ENCODE measurements around the gene CDX2. TPM values are rescaled to one million over a fixed set of nuclear protein-coding genes. Genes with fewer than 3 reads are reported as not detected.
"Not testable (repeated sequence)": the region's sequence is repeated elsewhere in the genome, so short reads cannot be mapped to it uniquely, and the experiment has no call there.

CDX2 gene
- total RNA-seq, 2 donors from 2014 or later, result 0.09 to 0.34 TPM

DNA sequence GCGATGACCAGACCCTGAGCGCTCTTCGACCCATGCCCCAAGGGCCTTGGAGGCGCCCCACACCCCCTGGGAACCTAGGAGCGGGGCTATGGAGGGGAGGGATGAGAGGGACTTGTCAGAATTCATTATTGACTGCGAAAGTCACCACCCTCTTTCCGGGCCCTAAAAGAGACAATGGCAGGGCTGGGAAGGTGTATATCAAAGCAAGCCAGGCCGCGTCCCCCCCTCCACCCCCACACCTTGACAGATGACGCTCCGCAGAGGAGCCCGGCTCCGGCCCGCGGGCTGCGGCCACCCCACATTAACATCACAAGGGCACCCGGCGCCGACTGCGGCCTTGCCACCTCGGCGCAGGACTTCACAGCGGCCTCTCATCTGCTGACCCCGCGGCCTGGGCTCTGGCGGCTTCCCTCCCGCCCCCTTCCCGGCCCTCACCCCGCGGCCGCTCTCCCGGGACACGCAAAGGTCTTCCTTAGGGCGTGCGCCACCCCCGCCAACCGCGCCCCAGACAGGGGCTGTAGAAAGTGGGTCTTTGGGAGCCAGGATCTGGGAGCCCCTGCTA, 2.4 kb downstream of the CDX2 start:
- peak overlapping the region in 1 of 2 donors; percentile 12 for H3K27ac ChIP-seq
- no peak for TF ChIP-seq POLR2A (IDR thresholded peaks at IDR 0.05)
- TF ChIP-seq, protein P1, sequence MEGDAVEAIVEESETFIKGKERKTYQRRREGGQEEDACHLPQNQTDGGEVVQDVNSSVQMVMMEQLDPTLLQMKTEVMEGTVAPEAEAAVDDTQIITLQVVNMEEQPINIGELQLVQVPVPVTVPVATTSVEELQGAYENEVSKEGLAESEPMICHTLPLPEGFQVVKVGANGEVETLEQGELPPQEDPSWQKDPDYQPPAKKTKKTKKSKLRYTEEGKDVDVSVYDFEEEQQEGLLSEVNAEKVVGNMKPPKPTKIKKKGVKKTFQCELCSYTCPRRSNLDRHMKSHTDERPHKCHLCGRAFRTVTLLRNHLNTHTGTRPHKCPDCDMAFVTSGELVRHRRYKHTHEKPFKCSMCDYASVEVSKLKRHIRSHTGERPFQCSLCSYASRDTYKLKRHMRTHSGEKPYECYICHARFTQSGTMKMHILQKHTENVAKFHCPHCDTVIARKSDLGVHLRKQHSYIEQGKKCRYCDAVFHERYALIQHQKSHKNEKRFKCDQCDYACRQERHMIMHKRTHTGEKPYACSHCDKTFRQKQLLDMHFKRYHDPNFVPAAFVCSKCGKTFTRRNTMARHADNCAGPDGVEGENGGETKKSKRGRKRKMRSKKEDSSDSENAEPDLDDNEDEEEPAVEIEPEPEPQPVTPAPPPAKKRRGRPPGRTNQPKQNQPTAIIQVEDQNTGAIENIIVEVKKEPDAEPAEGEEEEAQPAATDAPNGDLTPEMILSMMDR (IDR thresholded peaks at IDR 0.05), result no peak
- TF ChIP-seq POLR2AphosphoS5 (IDR thresholded peaks at IDR 0.05), result no peak
- H3K36me3 ChIP-seq, result no peaks in the 10 kb centered on the region
- H3K9me3 ChIP-seq, result no peaks in the 10 kb centered on the region
- peaks cover 9% of the 10 kb centered on the region for H3K4me1 ChIP-seq (replicated peaks)
- peaks cover 36% of the 10 kb centered on the region for H3K27me3 ChIP-seq (replicated peaks; ENCODE audit: insufficient read depth)
- 8% methylated on average over 29 of the region's 38 CpGs for WGBS
- peak overlapping the region in 1 of 2 donors; percentile 14 for H3K4me3 ChIP-seq
- DNase-seq (ENCODE audit: low spot score), result no peak
- intact Hi-C loops (cut with DNase I), result no loop called here

DNA sequence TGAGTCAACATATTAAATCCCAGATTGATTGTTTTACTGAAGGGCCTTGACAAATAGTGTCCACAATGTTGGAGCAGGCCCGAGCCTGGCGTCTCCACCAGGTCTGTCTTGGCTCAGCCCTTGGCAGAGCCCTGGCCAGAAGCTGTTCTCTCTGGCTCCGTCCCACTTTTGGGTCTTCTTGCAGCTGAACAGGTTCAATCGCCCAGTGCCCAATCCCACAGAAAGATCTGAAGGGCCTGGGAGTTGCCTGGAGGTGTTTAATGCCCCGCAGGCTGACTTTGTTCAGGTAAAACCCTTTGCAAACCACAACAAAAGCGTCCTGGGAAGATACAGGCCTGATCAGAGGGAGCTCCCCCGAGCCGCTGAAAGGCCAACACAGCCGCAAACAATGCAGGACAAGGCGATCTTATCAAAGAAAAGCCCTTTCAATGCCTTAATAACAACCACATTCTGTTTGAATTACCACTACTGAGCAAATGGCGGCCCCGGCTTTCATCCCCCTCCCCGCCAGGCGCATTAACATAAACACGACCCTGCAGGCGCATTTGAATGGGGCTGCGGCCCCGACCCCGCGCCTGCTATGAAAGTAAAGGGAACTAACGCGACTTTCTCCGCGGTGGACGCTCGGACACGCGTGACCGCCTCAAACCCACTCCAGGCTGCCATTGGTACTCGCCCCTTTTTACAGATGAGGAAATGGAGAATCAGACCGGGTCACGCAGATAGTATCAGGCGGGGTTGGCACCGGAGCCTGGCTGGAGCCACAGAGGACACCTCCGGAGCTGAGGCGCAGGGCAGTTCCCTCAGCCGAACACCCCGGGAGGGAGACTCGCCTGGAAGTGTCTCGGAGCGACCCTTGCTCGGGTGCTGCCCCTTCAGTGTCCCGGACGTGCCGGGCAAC, 3.1 kb downstream of the CDX2 start:
- Histone ChIP-seq H3K27ac (peak overlapping the region in 1 of 2 donors; percentile 12), H3K4me3 (peak overlapping the region in 1 of 2 donors; percentile 14), H3K4me1 (replicated peaks) (peaks cover 9% of the 10 kb centered on the region), H3K9me3 (no peaks in the 10 kb centered on the region), H3K36me3 (no peaks in the 10 kb centered on the region), H3K27me3 (replicated peaks; ENCODE audit: insufficient read depth) (peaks cover 32% of the 10 kb centered on the region)
- peak; percentile 79 for DNase-seq (ENCODE audit: low spot score)
- 5% methylated on average over 45 of the region's 45 CpGs for WGBS
- intact Hi-C loops (cut with DNase I), result no loop called here
- TF ChIP-seq POLR2AphosphoS5 (IDR thresholded peaks at IDR 0.05) (peak; percentile 67), POLR2A (IDR thresholded peaks at IDR 0.05) (no peak)

DNA sequence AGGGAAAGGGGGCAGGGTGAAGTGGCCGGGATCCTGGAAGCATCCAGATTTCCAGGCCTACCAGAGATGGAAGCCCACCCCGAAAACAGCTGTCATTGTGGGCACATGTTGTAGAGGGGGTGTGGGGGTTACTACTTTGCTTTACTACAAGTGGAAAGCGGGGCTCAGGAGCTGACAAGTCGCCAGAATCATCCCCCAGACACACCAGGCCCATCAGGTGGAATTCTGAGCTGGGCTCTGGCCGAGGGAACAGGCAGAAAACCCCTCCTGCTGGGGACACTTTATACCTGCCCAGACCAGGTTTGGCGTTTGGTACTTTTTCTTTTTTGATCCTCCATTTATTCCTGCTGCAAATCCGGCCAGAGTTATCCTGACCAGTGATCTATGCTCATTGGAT, 3.8 kb downstream of the CDX2 start:
- intact Hi-C loops (cut with DNase I), result no loop called here
- Histone ChIP-seq H3K27ac (peak overlapping the region in 1 of 2 donors; percentile 12), H3K4me3 (no peak overlapping the region), H3K9me3 (no peaks in the 10 kb centered on the region), H3K36me3 (no peaks in the 10 kb centered on the region), H3K4me1 (replicated peaks) (peaks cover 10% of the 10 kb centered on the region), H3K27me3 (replicated peaks; ENCODE audit: insufficient read depth) (peaks cover 26% of the 10 kb centered on the region)
- DNase-seq (ENCODE audit: low spot score), result no peak
- WGBS, result 40% methylated on average over 7 of the region's 7 CpGs
- TF ChIP-seq POLR2AphosphoS5 (IDR thresholded peaks at IDR 0.05), result no peak
- no peak for TF ChIP-seq POLR2A (IDR thresholded peaks at IDR 0.05)
- TF ChIP-seq, protein P1 (IDR thresholded peaks at IDR 0.05), result no peak

DNA sequence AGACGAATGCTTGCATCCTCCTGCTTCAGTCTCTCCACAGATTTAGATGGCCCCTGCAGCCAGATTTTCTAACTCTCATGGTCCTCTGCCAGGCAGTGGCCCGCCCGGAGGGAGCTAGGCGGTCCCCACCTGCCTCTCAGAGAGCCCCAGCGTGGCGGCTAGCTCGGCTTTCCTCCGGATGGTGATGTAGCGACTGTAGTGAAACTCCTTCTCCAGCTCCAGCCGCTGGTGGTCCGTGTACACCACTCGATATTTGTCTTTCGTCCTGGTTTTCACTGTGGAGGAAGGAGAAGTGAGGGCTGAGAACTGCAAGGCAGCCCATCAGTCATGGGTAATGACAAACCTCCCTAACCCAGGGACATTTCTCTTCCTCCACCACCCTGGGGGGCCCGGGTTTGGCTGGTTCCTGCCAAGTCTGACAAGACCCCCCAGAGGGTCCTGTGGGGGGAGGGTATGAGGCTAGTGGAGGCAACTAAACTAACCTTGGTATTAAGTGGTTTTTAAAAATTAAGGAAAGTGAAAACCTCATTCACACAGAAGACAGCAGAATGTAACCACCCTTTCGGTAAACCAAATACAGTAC, 4.3 kb downstream of the CDX2 start:
- TF ChIP-seq POLR2AphosphoS5 (IDR thresholded peaks at IDR 0.05), result no peak
- TF ChIP-seq POLR2A (IDR thresholded peaks at IDR 0.05), result no peak
- TF ChIP-seq, protein P1 (IDR thresholded peaks at IDR 0.05), result no peak
- WGBS, result 33% methylated on average over 15 of the region's 15 CpGs
- Histone ChIP-seq H3K27me3 (replicated peaks; ENCODE audit: insufficient read depth) (peaks cover 22% of the 10 kb centered on the region), H3K4me1 (replicated peaks) (peaks cover 12% of the 10 kb centered on the region), H3K4me3 (no peak overlapping the region), H3K36me3 (no peaks in the 10 kb centered on the region), H3K27ac (no peak overlapping the region), H3K9me3 (no peaks in the 10 kb centered on the region)
- DNase-seq (ENCODE audit: low spot score), result no peak
- intact Hi-C loops (cut with DNase I), result no loop called here

DNA sequence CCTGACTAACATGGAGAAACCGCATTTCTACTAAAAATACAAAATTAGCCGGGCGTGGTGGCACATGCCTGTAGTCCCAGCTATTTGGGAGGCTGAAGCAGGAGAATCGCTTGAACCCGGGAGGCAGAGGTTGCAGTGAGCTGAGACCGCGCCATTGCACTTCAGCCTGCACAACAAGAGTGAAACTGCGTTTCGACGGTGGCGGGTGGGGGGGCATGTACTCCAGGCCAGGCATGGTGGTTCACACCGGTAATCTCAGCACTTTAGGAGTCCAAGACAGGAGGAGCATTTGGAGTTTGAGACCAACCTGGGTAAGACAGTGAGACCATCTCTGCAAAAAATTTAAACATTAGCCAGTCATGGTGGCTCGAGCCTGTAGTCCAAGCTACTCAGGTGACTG, 4.9 kb downstream of the CDX2 start:
- intact Hi-C loops (cut with DNase I); H3K9me3 ChIP-seq; H3K27ac ChIP-seq; DNase-seq (ENCODE audit: low spot score); H3K36me3 ChIP-seq; H3K4me3 ChIP-seq: not testable (repeated sequence)
- 77% methylated on average over 13 of the region's 13 CpGs for WGBS
- Histone ChIP-seq H3K27me3 (replicated peaks; ENCODE audit: insufficient read depth) (peaks cover 26% of the 10 kb centered on the region), H3K4me1 (replicated peaks) (peaks cover 12% of the 10 kb centered on the region)
